NCI-H128 (cell line): ENCODE data around the gene SLC35B1.
"Not testable (repeated sequence)": the region's sequence is repeated elsewhere in the genome, so short reads cannot be mapped to it uniquely, and the experiment has no call there.

Experiments used
- DNase-seq: peaks from one replicate; lab custom pipeline; 2025; ENCODE audit not compliant: unreplicated experiment; lab: John Stamatoyannopoulos, UW

The SLC35B1 gene

DNA sequence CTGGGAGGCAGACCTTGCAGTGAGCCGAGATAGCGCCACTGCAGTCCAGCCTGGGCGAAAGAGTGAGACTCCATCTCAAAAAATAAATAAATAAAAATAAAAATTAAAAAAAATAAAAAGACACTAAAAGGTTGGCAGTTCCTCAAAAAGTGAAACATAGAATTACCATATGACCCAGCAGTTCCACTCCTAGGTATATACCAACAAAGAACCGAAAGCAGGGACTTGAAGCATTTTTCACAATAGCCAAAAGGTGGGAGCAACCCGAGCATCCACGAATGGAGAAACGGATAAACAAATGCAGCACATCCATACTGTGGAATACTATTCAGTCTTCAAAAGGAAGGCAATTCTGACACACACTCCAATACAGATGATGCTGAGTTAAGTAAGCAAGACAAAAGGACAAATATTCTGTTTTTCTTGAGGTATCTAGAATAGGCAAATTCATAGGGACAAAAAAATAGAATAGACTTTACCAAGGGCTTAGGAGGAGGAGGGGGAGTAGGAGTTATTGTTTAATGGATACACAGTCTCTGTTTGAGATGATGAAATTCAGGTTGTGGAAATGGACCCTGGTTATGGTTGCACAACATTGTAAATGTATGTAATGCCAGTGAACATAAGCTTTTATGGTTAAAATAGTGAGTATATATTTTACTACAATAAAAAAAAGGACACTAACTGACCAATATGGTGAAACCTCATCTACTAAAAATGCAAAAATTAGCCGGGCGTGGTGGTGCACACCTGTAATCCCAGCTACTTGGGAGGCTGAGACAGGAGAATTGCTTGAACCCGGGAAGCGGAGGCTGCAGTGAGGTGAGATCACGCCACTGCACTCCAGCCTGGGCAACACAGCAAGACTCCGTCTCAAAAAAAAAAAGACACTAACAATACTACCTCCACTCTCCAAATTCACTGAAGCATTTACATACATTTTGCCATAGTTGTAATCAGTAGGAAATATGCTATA lies 27.0 kb upstream of the SLC35B1 start:
- no peak for DNase-seq

DNA sequence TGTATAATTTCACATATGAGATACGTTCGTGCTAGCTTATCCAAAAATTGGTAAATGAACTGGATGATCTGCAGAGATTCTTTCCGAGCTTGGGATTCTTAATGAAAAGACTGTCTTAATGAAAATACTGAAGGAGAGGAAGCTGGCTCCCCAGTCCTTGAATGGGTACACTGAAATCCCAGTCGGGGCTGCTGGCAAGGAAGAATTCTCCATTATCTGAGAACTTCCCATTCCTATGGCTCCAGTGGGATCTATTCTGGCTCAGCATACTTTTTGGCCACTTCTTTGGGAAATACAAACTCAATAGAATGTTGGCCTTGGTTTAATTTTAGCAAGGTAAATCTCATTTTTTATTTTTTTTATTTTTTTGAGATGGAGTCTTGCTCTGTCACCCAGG lies 23.7 kb upstream of the SLC35B1 start:
- DNase-seq: no peak

DNA sequence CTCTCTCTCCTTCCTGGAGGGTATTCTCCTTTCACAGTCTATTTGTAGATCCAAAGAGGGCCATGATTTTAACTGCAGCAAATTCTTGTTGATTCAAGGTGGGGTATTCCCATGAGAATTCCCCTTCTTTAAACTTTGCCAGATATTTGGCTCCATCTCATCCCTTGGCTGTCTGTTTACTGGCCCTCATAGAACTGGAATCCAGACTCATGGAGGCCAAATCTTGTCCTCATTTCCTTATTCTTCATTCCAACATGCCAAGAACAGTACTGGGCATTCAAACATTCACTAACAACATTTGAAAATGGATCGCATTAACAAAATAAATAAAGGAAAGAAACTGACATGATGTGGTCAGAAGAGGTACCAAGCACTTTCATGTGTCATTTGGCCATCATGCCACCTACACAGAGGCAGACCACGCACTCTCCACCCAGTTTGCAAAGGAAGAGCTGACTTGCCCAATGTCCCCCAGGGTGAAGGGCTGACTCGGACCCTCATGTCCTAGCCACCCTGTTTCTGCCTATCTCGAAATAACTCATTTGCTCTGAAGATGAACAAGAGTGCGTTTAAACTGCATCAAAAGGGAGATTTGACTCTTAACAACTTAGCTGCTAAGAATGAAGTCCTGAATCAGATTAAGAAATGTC lies 23.1 kb upstream of the SLC35B1 start:
- DNase-seq: no peak

DNA sequence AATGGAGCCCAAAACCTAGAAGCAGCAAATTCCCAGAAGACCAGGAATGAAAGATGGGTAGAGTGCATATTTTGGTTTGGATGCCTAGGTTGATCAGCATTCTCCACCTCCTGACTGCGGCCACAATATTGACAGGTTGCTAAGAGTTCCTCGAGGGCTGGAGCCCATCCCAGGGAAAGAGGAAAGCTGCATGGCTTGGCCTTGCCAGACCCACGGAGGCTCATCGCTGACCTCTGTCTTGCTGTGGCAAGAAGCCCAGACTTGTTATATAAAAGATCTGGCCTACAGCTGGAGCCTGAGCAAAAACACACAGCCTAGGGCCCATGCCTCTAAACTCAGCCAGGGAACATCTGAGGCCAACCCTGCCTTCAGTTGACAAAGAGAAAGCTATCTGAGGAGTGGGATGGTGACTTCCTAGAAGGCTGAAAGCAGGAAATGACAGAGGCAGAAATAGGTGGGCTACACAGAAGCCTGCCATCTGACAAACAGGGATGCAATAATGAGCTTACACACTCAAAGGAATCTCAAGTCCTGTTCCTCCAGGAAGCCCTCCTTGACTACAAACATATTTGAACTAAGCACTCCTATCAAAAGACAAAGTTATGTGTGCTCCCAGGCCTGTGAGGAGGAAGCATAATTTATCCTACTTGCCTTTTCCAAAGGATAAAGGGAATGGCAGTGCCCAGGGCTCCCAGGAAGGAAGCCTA lies 22.5 kb upstream of the SLC35B1 start:
- no peak for DNase-seq

DNA sequence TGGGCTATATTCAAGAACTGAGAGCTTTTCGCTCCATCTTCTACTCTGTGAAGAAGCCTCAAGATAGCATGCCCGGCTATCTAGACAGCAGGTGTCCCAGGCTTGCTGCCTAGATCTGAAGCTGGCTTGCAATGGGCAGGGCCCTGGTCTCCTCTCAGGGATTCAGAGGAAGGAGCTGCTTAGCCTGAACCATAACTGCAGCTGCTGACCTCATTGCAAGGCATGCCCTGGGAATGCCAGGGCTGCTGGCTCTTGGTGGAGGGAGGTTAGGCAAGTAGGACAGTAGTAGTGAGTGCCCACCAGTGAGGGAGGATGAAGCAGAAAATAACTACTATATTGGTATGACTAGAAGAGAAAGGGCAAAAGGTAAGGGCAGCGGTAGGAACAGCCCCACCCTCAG lies 21.3 kb upstream of the SLC35B1 start:
- DNase-seq: no peak

DNA sequence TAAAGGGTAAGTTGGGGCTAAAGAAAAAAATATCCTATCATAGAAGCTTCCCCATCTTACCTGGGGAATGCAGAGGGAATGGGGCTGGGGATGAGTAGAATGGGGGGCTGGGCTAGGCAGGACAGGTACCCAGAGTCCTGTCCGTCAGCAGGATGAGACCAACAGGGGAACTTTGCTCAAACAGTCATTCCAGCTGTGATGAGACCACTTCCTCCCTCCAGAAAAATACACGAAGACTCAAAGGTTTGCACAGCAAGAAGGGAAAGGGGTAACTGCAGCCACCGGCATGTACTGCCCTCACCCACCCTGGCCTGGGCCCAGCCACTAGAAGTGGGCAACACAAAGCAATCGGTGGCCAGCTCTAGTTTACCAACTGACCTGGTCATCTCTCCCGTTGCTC lies 20.7 kb upstream of the SLC35B1 start:
- DNase-seq: no peak

DNA sequence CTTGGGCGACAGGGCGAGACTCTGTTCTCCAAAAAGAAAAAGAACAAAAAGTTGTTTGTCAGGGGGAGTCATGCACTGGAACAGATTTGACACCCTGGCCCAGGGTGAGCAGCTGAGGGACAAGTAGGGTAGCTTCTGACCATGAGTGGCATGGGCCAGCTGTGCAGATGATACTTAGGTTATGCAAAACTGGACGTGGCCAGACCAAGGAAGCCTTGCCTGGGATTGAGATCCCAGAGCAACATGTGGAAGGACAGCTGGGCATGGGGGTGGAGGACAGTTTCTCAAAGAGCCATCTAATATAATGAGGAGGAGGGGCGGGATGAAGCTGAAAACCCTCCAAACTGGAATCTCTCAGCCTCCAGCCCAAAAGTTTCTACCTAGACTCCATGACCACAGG lies 19.6 kb upstream of the SLC35B1 start:
- no peak for DNase-seq

DNA sequence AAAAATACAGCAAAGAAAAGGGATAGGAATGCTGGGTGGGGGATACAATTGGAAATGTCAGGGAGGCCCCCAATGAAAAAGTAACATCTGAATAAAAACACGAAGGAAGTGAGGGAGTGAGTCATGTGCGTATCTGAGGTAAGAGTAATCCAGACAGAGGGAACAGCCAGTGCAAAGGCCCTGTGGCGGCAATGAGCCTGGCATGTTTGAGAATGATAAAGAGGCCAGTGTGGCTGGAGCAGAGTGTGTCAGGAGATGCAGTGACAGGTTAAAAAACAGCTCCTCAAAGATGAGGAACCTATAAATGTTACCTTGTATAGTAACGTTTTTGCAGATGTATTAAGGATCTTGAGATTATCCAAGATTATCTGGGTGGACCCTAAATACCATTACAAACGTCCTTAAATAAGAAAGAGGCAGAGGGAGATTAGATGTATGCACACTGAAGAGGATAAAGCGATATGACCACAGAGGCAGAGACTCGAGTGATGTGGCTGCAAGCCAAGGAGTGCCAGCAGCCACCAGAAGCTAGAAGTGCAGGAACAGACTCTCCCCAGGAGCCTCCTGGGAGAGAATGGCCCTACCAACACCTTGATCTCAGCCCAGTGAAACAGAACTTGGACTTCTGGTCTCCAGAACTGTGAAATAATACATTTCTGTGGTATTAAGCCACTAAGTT lies 17.8 kb upstream of the SLC35B1 start:
- DNase-seq: no peak

DNA sequence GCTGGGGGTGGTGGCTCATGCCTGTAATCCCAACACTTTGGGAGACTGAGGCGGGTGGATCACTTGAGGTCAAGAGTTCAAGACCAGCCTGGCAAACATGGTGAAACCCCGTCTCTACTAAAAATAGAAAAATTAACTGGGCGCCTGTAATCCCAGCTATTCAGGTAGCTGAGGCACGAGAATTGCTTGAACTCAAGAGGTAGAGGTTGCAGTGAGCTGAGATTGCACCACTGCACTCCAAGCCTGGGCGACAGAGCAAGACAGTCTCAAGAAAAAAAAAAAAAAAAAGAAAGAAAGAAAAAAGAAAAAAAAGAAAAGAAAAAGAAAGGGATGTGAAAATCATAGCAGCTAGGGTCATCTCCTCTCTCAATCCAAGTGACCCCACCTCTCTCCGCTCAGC lies 16.8 kb upstream of the SLC35B1 start:
- not testable (repeated sequence) for DNase-seq

DNA sequence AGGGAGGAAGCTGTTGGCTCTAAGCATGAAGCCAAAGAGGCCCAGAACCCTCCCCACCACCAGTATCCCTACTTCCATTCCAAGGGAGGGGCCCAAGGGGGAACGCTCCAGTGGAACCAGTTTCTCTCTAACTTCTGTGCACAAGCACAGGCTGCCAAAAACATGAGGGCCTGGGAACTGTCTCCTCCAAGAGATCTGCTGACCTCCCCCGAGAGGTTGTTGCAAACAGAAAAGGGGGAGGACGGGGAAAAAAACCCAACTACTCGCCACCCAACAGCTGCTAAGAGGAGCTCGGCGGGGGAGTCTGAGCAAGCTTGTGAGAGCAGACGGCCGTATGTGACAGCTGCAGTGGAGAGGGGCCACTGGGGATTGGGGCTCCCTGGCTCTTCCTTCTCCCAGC lies 15.7 kb upstream of the SLC35B1 start:
- DNase-seq: no peak

DNA sequence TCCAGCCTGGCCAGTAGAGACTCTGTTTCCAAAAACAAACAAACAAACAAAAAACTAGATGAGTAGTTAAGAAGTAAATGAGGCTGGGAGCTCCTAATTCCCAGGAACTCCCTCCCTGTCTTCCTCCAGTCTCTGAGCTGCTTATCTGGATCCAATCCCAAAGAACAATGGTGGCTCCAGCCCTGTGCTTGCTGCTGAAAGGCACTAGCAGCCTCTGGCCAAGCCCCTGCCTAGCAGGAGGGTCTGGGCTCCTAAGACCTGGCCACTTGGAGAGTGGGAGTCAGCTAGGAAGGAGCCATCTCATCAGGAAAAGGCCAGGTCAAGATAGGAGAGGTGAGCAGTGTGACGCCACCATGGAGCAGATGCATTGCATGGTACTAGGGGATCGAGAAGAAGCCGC lies 14.3 kb upstream of the SLC35B1 start:
- no peak for DNase-seq

DNA sequence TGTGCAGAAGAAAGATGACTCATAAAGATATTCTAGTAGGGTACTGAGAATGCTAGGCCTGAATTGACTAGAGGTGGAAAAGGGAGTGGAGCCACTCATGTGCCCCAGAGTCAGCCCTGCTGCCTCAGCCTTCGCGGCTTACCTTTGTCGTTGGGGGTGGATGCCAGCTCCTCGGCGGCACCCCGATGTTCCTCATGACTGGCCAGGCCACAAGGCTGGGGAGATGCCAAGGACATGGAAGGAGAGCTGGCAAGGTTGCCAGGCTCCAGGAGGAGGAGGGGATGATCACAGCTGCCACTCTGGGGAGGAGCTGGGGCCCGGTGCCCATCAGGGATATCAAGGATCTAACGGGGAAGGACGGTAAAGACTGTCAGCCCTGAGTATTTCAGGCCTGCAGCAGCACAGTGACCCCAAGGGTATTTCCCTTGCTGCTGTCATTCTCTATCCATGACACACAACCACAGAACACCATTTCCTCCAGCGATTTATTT lies 9.7 kb upstream of the SLC35B1 start:
- DNase-seq: no peak

DNA sequence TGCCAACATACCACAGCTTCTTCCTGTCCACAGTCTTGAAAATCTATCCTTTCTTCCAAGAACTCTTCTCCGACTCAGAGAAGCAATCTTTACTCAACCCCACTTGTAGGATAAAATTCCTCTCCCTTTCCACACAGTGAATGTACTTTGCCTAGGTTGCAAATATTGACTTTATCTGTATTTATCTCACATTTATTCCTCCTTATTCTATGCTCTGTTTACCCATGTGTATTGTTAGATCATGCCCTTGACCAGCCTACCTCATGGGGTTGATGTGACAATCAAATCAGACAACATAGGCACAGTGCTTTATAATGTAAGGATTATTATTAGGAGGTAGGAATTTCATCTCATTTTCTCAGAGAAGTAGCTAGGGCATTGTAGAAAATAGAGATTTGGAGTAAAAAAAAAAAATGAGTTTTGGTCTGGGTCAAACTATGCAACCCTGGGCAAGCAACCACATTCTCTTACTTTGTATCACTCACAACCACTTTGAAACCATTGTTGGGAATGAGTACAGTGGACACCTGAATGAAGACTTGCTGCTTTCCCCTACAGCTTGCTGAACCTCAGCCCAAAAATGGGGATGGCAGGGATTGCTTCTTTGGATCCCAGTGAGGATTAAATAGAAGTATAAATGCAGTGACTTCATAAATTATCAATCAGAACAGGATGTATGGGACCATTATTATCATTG lies 9.1 kb upstream of the SLC35B1 start:
- DNase-seq: no peak

DNA sequence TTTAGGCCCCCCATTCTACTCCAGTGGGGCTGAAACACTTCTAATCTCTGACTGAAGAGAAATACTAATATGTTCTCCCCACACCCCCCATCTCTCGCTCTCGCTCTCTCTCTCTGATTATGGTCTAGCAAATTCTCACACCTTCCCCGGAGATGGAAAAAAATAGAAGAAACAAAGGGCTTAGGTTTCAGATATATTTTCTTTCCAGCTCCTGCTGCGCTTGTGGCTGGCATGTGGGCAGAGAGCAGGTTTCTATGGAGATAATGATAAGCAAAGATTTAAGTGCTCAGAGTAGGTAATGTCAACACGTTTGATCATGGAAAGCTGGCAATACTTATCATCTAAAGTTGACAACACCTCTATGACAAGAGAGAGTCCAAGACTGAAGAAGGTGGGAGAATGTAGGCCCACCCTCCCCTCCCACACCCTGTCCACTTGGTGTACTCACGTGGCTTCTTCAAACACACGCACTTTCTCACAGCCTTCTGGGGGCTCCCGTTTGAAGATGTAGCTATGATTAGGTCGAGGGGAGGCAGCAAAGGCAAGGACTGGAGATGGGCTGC lies 8.0 kb upstream of the SLC35B1 start:
- no peak for DNase-seq

DNA sequence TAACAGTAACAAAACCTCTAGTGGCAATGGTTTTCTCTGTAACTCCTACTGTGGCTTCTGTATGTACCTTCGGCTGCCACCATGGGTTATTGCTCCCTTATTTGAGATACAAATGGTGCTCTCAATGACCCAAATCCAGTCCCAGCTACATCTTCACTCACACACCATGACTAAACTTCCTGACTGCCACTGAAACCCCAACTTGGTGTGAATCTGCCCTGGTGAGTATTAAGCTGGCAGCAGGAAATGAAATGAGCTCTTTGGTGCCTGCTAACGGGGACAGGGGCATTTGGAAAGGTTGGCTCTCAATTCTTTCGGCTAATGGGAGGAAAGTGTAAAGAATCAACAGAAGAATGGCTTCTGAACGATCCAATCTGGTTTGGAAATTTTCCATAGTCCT lies 7.5 kb upstream of the SLC35B1 start:
- no peak for DNase-seq

DNA sequence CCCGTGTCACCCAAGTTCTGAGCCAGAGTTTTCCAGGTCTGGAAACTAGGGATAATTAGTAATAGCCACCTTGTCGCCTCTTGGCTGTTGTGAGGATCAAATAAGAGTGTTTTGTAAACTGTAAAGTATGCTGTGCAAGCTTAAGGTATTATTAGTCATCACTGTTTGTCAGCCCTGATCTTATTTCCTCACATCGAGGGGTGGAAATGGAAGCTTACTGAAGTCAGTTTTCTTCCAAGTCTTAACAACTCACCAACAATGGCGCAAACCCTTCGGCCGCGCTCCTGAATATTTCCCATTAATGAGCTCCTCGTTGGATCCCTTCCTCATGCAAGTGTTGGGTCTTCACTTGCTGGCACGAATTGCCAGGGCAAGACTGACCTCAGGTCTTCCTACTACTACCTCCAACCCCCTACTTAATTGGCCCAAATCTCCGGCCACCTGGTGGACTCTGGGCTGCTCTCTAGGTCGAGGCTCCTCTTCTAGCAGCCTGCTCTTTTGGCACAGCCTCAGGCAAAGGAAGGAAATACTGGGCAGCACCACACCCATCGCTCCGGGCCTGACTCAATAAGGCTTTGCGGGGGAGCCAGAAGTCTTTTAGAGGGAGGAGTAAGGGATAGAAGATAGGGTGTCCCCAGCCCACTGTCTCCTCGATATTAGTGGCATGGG lies 885 bp upstream of the SLC35B1 start:
- DNase-seq: no peak

DNA sequence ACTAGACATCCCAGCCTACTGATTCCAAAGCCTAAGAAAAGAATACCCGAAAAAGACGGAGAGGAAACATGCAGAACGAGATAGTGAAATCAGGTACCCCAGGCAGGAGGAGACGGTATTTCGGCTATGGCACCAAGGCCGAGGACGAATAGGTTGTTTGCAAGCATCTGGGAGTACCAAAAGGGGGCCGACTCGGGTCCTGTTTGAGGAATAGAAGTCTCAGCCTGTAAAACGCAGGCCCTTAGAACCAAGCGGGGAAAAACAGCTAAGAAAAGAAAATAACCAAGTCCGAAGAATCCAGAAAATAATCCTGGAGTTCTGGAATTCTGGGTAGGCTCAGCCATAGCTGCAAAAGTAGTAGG lies 537 bp downstream of the SLC35B1 start:
- DNase-seq: no peak

DNA sequence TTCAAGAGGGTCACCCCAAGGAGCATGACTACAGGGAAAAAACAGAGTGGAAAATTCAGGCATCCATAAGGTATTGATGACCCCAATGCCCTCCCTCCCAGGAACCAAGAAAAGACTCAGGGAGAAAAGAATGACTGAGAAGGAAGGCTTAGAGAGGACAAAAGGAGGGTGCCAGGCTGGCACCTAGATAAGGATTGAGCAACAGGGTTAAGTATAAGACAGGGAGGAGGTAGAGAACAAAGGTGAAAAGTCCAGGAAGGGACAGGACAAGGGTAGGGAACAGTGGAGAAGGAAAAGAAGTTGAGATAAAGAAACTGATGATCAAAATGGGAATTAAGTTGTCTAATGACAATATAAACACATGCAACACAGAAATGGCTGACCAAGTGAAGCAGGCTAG lies 2.5 kb downstream of the SLC35B1 start:
- no peak for DNase-seq

DNA sequence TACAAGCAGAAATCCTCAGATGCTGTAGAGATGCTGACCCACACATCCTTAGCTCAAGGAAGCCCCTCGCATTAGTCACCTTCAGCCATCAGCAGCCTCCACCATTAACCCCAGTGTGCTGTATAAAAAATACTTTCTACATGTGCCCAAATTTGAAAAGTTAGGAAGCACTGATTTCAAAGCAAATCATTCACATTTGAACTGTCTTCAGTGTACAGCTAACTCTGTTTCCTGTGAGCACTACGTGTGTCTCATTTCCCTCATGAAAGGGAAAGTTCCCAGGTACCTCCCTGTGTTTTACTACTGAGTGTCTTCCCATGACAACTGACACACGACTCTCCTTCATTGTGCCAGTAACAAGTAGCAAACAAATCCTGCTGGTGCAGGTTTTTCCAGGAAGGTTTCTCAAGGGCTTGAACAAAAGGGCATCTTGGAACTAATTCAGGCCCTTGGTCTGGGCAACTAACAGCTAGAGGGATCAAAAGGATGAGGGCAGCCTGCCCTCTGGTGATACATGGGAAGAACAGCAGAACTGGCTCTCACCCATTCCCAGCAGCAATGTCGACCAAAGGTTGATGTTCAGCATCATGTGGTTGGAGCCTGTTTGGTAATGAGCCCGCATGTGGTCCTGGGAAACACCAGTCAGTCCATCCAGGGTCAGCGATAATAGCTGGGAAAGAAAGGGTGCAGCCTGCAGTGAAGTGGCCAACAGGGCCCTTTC lies 4.0 kb downstream of the SLC35B1 start:
- no peak for DNase-seq
